Transverse colon (tissue), 4 donors: Measurements from ENCODE around the gene TNS3.

Source experiments
- CTCF ChIP-seq, 5 experiments: fragments of 200-600 bp in 3 of 5; fragments of 450-650 bp in 2 of 5; sonication (generic) in 3 of 5; IDR thresholded peaks; 1 replicate in 2 of 5; 2 replicates in 3 of 5; pipeline ENCODE4 v1.5.1; 2016 to 2017; ENCODE audit warnings: antibody characterized with exemption in 5 of 5, inconsistent platforms in 3 of 5, mild to moderate bottlenecking in 2 of 5, moderate library complexity in 1 of 5
- EP300 ChIP-seq: sonication (generic); formaldehyde crosslinking; IDR thresholded peaks from one replicate; pipeline ENCODE4 v1.6.1; 2017; ENCODE audit warnings: antibody characterized with exemption, low read depth
- POLR2A ChIP-seq: fragments of 450-650 bp; IDR thresholded peaks from one replicate; pipeline ENCODE4 v1.6.1; 2016; ENCODE audit warnings: antibody characterized with exemption, mild to moderate bottlenecking, moderate library complexity
- POLR2AphosphoS5 ChIP-seq, 3 donors: sonication (generic); formaldehyde crosslinking; IDR thresholded peaks; one replicate each; pipeline ENCODE4 v1.6.1; 2016; ENCODE audit warnings: antibody characterized with exemption in 3 of 3

- TF ChIP-seq CTCF (IDR thresholded peaks at IDR 0.05) (peak in 1 of 5 experiments; percentile 27), POLR2A (peak; percentile 43), EP300 (no peak), POLR2AphosphoS5 (IDR thresholded peaks at IDR 0.05) (peak in 2 of 3 donors; percentile 26 to 57)
Measured at GRCh38 chr7:47546733-47547494, 35.0 kb downstream of the TNS3 start.
